ENCODE data around the gene TUBGCP6.

GRCh38 chr22:50289151-50289941, 44.5 kb upstream of the TUBGCP6 start:
- TF ChIP-seq CTCF (IDR thresholded peaks at IDR 0.05) (no peak), POLR2A (IDR thresholded peaks at IDR 0.05) (no peak)
